HEK293 (cell line): ENCODE results near the gene HIPK1.

Experiments
- CTCF ChIA-PET: fragments of 350-600 bp; formaldehyde crosslinking; extraction: SDS; loops from one replicate; lab custom pipeline; 2021; ENCODE audit warnings: antibody characterized with exemption; lab: Yijun Ruan, JAX
- POLR2A ChIA-PET: fragments of 300-600 bp; formaldehyde crosslinking; extraction: SDS; loops from one replicate; lab custom pipeline; 2020; ENCODE audit warnings: antibody characterized with exemption, inconsistent platforms; lab: Yijun Ruan, JAX
- H3K27ac ChIP-seq: fragments of 200-500 bp; sonication (Bioruptor generic); 2 replicates; pipeline ENCODE4 v1.5.1; 2014; ENCODE audit warnings: low read depth, low read length, control low read depth, inconsistent platforms; ENCODE audit errors: extremely low read depth
- H3K36me3 ChIP-seq, 2 experiments: fragments of 200-500 bp in 1 of 2; sonication (Bioruptor generic) in 1 of 2; 1 replicate in 1 of 2; 2 replicates in 1 of 2; pipeline ENCODE4 v1.5.1; 2014 to 2017; ENCODE audit warnings: inconsistent platforms in 2 of 2, low read length in 2 of 2; ENCODE audit not compliant: control insufficient read depth in 2 of 2, insufficient read depth in 1 of 2
- H3K4me1 ChIP-seq: fragments of 200-500 bp; sonication (Bioruptor generic); 2 replicates; pipeline ENCODE4 v1.5.1; 2014; ENCODE audit warnings: mild to moderate bottlenecking, low read length, inconsistent platforms; ENCODE audit not compliant: control insufficient read depth, insufficient read depth
- H3K4me3 ChIP-seq: 2 replicates; pipeline ENCODE4 v1.5.1; 2011; ENCODE audit warnings: low read depth, mild to moderate bottlenecking, control low read depth, low read length, moderate library complexity
- H3K9me3 ChIP-seq: fragments of 200-500 bp; sonication (Bioruptor generic); 2 replicates; pipeline ENCODE4 v1.5.1; 2014; ENCODE audit warnings: low read depth, low read length, inconsistent platforms; ENCODE audit not compliant: control insufficient read depth, insufficient read depth
- GLIS1 ChIP-seq: fragments of 450-650 bp; formaldehyde crosslinking; IDR thresholded peaks from 2 replicates; pipeline ENCODE4 v1.5.1; 2016; ENCODE audit warnings: missing biosample characterization, missing genetic modification characterization
- OSR2 ChIP-seq: fragments of 450-650 bp; formaldehyde crosslinking; IDR thresholded peaks from 2 replicates; pipeline ENCODE4 v1.5.1; 2016; ENCODE audit warnings: missing biosample characterization, missing genetic modification characterization
- PBX3 ChIP-seq: sonication (generic); formaldehyde crosslinking; IDR thresholded peaks from 2 replicates; pipeline ENCODE4 v1.8.1; 2022; ENCODE audit warnings: mild to moderate bottlenecking, moderate library complexity, missing genetic modification reagents
- ZBTB21 ChIP-seq: fragments of 450-650 bp; formaldehyde crosslinking; IDR thresholded peaks from 2 replicates; pipeline ENCODE4 v1.5.1; 2017; ENCODE audit warnings: missing biosample characterization, missing genetic modification characterization
- ZFP3 ChIP-seq: fragments of 450-650 bp; formaldehyde crosslinking; IDR thresholded peaks from 2 replicates; pipeline ENCODE4 v1.5.1; 2016; ENCODE audit warnings: low read depth, missing biosample characterization, missing genetic modification characterization
- ZFP41 ChIP-seq: fragments of 450-650 bp; formaldehyde crosslinking; IDR thresholded peaks from 2 replicates; pipeline ENCODE4 v1.5.1; 2016; ENCODE audit warnings: missing biosample characterization, missing genetic modification characterization, borderline replicate concordance
- ZNF16 ChIP-seq: fragments of 450-650 bp; formaldehyde crosslinking; IDR thresholded peaks from 2 replicates; pipeline ENCODE4 v1.5.1; 2016; ENCODE audit warnings: low read depth, missing biosample characterization, missing genetic modification characterization
- ZNF214 ChIP-seq: fragments of 450-650 bp; formaldehyde crosslinking; IDR thresholded peaks from 2 replicates; pipeline ENCODE4 v1.5.1; 2017; ENCODE audit warnings: missing biosample characterization, mild to moderate bottlenecking, missing genetic modification characterization, borderline replicate concordance
- ZNF426 ChIP-seq: fragments of 450-650 bp; formaldehyde crosslinking; IDR thresholded peaks from 2 replicates; pipeline ENCODE4 v1.5.1; 2017; ENCODE audit warnings: missing biosample characterization, missing genetic modification characterization, mild to moderate bottlenecking, inconsistent platforms, moderate library complexity
- ZNF513 ChIP-seq: fragments of 450-650 bp; IDR thresholded peaks from 2 replicates; pipeline ENCODE4 v1.5.1; 2018; ENCODE audit warnings: missing biosample characterization, missing genetic modification characterization
- ZNF548 ChIP-seq: fragments of 450-650 bp; formaldehyde crosslinking; IDR thresholded peaks from 2 replicates; pipeline ENCODE4 v1.5.1; 2016; ENCODE audit warnings: missing biosample characterization, missing genetic modification characterization
- ZNF654 ChIP-seq: fragments of 450-650 bp; formaldehyde crosslinking; IDR thresholded peaks from 2 replicates; pipeline ENCODE4 v1.5.1; 2016; ENCODE audit warnings: low read depth, missing biosample characterization, missing genetic modification characterization
- ZNF707 ChIP-seq: fragments of 450-650 bp; formaldehyde crosslinking; IDR thresholded peaks from 2 replicates; pipeline ENCODE4 v1.5.1; 2016; ENCODE audit warnings: missing biosample characterization, missing genetic modification characterization
- ZNF777 ChIP-seq: fragments of 450-650 bp; formaldehyde crosslinking; IDR thresholded peaks from 2 replicates; pipeline ENCODE4 v1.5.1; 2017; ENCODE audit warnings: missing biosample characterization, missing genetic modification characterization, borderline replicate concordance
- ZNF791 ChIP-seq: fragments of 450-650 bp; formaldehyde crosslinking; IDR thresholded peaks from 2 replicates; pipeline ENCODE4 v1.5.1; 2016; ENCODE audit warnings: missing biosample characterization, missing genetic modification characterization
- TF ChIP-seq, protein P1 (sequence below): fragments of 450-650 bp; formaldehyde crosslinking; IDR thresholded peaks from 2 replicates; pipeline ENCODE4 v1.5.1; 2016; ENCODE audit warnings: missing biosample characterization, missing genetic modification characterization
- TF ChIP-seq, protein P2 (sequence below): fragments of 450-650 bp; formaldehyde crosslinking; IDR thresholded peaks from 2 replicates; pipeline ENCODE4 v1.5.1; 2017; ENCODE audit warnings: missing biosample characterization, missing genetic modification characterization

The HIPK1 gene

GRCh38 chr1:113972954-113973353 lies 43.8 kb downstream of the HIPK1 start (continued):
- TF ChIP-seq, protein P1, sequence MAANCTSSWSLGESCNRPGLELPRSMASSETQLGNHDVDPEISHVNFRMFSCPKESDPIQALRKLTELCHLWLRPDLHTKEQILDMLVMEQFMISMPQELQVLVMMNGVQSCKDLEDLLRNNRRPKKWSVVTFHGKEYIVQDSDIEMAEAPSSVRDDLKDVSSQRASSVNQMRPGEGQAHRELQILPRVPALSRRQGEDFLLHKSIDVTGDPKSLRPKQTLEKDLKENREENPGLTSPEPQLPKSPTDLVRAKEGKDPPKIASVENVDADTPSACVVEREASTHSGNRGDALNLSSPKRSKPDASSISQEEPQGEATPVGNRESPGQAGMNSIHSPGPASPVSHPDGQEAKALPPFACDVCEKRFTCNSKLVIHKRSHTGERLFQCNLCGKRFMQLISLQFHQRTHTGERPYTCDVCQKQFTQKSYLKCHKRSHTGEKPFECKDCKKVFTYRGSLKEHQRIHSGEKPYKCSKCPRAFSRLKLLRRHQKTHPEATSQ = no peak
- TF ChIP-seq ZNF707 (tag by site-specific recombination) (no peak), GLIS1 (no peak), PBX3 (CRISPR knock-in tag) (no peak), ZNF513 (tag by site-specific recombination) (no peak), ZNF16 (tag by site-specific recombination) (no peak), OSR2 (tag by site-specific recombination) (no peak)

DNA sequence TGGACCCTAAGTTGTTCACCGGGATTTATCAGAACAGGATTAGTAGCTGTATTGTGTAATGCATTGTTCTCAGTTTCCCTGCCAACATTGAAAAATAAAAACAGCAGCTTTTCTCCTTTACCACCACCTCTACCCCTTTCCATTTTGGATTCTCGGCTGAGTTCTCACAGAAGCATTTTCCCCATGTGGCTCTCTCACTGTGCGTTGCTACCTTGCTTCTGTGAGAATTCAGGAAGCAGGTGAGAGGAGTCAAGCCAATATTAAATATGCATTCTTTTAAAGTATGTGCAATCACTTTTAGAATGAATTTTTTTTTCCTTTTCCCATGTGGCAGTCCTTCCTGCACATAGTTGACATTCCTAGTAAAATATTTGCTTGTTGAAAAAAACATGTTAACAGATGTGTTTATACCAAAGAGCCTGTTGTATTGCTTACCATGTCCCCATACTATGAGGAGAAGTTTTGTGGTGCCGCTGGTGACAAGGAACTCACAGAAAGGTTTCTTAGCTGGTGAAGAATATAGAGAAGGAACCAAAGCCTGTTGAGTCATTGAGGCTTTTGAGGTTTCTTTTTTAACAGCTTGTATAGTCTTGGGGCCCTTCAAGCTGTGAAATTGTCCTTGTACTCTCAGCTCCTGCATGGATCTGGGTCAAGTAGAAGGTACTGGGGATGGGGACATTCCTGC lies 46.2 kb downstream of the HIPK1 start:
- Histone ChIP-seq H3K9me3 (no peaks in the 10 kb centered on the region), H3K4me1 (peaks cover 5% of the 10 kb centered on the region; the same call in 1 of the 2 replicates), H3K36me3 (peaks cover 0 to 47% of the 10 kb centered on the region in 2 experiments; a peak in 1 of 3 replicates), H3K27ac (no peak overlapping the region), H3K4me3 (no peak overlapping the region)
- ChIA-PET CTCF (interaction anchor here (0.6 to 7.7 kb wide), 3 partner anchors 165 to 902 kb away, joined by 3 to 99 read pairs (median 3); partner anchors contain the start of gene LRIG2), POLR2A (no interaction called here)
- TF ChIP-seq, protein P2, sequence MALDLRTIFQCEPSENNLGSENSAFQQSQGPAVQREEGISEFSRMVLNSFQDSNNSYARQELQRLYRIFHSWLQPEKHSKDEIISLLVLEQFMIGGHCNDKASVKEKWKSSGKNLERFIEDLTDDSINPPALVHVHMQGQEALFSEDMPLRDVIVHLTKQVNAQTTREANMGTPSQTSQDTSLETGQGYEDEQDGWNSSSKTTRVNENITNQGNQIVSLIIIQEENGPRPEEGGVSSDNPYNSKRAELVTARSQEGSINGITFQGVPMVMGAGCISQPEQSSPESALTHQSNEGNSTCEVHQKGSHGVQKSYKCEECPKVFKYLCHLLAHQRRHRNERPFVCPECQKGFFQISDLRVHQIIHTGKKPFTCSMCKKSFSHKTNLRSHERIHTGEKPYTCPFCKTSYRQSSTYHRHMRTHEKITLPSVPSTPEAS = no peak
- TF ChIP-seq ZNF214 (tag by site-specific recombination) (no peak), ZNF777 (tag by site-specific recombination) (no peak), ZNF791 (tag by site-specific recombination) (no peak), ZBTB21 (tag by site-specific recombination) (no peak), ZFP41 (tag by site-specific recombination) (no peak), ZNF654 (tag by site-specific recombination) (no peak), ZNF426 (tag by site-specific recombination) (no peak), ZNF548 (tag by site-specific recombination) (no peak), ZFP3 (no peak)
- TF ChIP-seq, all 188 proteins: peak for 0
